Activated T-helper 1 cell treated with Interleukin-2 at 50 U/mL for 16 hours (primary cell): ENCODE measurements around the gene SLC31A2.

Experiments
- DNase-seq: peaks from one replicate; pipeline ENCODE4 v3.0.0-alpha.2; 2020; ENCODE audit warnings: low read depth

SLC31A2 gene

GRCh38 chr9:113186137-113186755 is 35.4 kb downstream of the SLC31A2 start:
- no peak for DNase-seq

GRCh38 chr9:113187929-113188595 is 37.3 kb downstream of the SLC31A2 start:
- DNase-seq, result no peak

DNA sequence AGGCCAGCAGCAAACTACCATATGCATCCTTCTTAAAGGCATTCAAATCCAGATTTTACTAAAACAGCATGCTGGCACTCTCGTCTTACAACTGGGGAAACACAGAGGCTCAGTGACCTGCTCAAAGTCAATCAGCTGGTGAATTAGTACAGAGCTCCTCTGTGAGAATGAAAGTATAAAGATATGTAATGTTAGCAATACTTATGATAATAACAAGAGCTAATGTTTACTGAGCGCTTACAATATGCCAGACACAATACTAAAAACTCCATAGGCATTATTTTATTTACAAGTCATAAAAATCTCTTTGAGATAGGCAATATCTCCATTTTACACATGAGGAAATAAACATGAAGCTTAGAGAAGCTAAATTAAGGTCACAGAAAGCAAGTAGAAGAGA is 41.6 kb downstream of the SLC31A2 start:
- DNase-seq, result no peak

- no peak for DNase-seq
Measured at GRCh38 chr9:113199683-113200329, 49.0 kb downstream of the SLC31A2 start.

DNA sequence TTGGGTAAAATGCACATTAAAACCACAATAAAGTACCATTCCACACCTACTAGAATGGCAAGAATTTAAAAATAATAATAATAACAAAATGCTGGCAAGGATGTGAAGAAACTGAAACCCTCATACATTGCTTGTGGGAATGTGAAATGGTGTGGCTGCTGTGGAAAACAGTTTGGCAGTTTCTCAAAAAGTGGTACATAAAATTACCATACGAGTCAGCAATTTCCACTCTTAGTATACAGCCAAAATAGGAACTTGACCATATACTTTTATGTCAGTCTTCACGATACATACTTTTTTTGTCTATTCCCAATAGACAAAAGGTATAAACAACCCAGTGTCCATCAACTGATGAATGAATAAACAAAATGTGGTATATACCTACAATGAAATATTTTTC is 54.6 kb downstream of the SLC31A2 start:
- no peak for DNase-seq

- DNase-seq, result no peak
Measured at GRCh38 chr9:113205861-113206260, 55.1 kb downstream of the SLC31A2 start.

DNA sequence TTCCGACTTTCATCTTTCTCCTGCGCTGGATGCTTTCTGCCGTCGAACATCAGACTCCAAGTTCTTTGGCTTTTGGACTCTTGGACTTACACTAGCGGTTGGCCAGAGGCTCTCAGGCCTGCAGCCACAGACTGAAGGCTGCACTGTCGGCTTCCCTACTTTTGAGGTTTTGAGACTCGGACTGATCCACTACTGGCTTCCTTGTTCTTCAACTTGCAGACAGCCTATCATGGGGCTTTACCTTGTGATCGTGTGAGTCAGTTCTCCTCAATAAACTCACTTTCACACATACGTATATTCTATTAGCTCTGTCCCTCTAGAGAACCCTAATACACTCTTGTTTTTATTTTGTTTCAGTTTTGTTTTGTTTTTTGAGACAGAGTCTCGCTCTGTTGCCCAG is 60.0 kb downstream of the SLC31A2 start:
- DNase-seq, result no peak
